Fibroblast of lung (primary cell): Measurements from ENCODE around the gene DNAJC3. TPM values are rescaled to one million over a fixed set of nuclear protein-coding genes. Genes with fewer than 3 reads are reported as not detected.
"Not testable (repeated sequence)": the region's sequence is repeated elsewhere in the genome, so short reads cannot be mapped to it uniquely, and the experiment has no call there.

Source experiments
- DNase-seq, 2 donors: peaks; one replicate each; pipeline versions ENCODE4 v3.0.0 to v3.0.0-alpha.2; 2010; ENCODE audit warnings: low read depth in 2 of 2
- H2AFZ ChIP-seq: 2 replicates; pipeline ENCODE4 v1.5.1; 2012; ENCODE audit warnings: low read length, control low read depth, inconsistent platforms
- H3K27ac ChIP-seq: 2 replicates; pipeline ENCODE4 v1.5.1; 2011; ENCODE audit warnings: low read length, control low read depth; ENCODE audit not compliant: insufficient read depth
- H3K27me3 ChIP-seq: 2 replicates; pipeline ENCODE4 v1.5.1; 2011; ENCODE audit warnings: mild to moderate bottlenecking, low read length; ENCODE audit not compliant: control insufficient read depth, insufficient read depth
- H3K36me3 ChIP-seq: 2 replicates; pipeline ENCODE4 v1.5.1; 2011; ENCODE audit warnings: low read length; ENCODE audit not compliant: control insufficient read depth, insufficient read depth
- H3K4me1 ChIP-seq: 2 replicates; pipeline ENCODE4 v1.5.1; 2011; ENCODE audit warnings: low read length; ENCODE audit not compliant: control insufficient read depth, insufficient read depth; ENCODE audit errors: extremely low read depth
- H3K4me2 ChIP-seq: 2 replicates; pipeline ENCODE4 v1.5.1; 2011; ENCODE audit warnings: low read length, control low read depth; ENCODE audit not compliant: insufficient read depth; ENCODE audit errors: extremely low read depth
- H3K4me3 ChIP-seq, 4 experiments: fragments of 200-600 bp in 1 of 4; sonication (generic) in 1 of 4; replicated peaks in 1 of 4; 2 replicates each; pipeline ENCODE4 v1.5.1; 2011 to 2016; ENCODE audit warnings: low read length in 4 of 4, low read depth in 3 of 4, mild to moderate bottlenecking in 3 of 4, control low read depth in 2 of 4, inconsistent platforms in 1 of 4, mixed read lengths in 1 of 4; ENCODE audit not compliant: insufficient read depth in 1 of 4; ENCODE audit errors: control extremely low read depth in 1 of 4
- H3K79me2 ChIP-seq: 2 replicates; pipeline ENCODE4 v1.5.1; 2012; ENCODE audit warnings: mild to moderate bottlenecking, low read length, inconsistent platforms; ENCODE audit not compliant: control insufficient read depth, insufficient read depth
- H3K9ac ChIP-seq: 2 replicates; pipeline ENCODE4 v1.5.1; 2011; ENCODE audit warnings: mild to moderate bottlenecking, low read length, control low read depth; ENCODE audit not compliant: insufficient read depth
- H3K9me3 ChIP-seq: 2 replicates; pipeline ENCODE4 v1.5.1; 2012; ENCODE audit warnings: low read depth, low read length; ENCODE audit not compliant: control insufficient read depth, insufficient read depth
- H4K20me1 ChIP-seq: 2 replicates; pipeline ENCODE4 v1.5.1; 2011; ENCODE audit warnings: low read length; ENCODE audit not compliant: control insufficient read depth, insufficient read depth; ENCODE audit errors: extremely low read depth
- CTCF ChIP-seq, 2 donors: IDR thresholded peaks in 1 of 2; conservative IDR thresholded peaks in 1 of 2; 1 replicate in 1 of 2; 2 replicates in 1 of 2; pipeline ENCODE4 v1.5.1; 2011 to 2012; ENCODE audit warnings: low read length in 2 of 2, control low read depth in 1 of 2, inconsistent platforms in 1 of 2, low read depth in 1 of 2, mild to moderate bottlenecking in 1 of 2
- EZH2 ChIP-seq: IDR thresholded peaks from 2 replicates; pipeline ENCODE4 v1.5.1; 2012; ENCODE audit warnings: low read length, control low read depth, mild to moderate bottlenecking; ENCODE audit errors: missing control alignments
- polyA plus RNA-seq, 2 donors: library from polyadenylated mRNA; depleted of rRNA in 1 of 2; stranded (reverse) in 1 of 2; unstranded in 1 of 2; fragments of >200 nt; gene quantifications; 2 replicates each; pipeline ENCODE4 v1.2.1, GENCODE V29; 2011 to 2012; ENCODE audit warnings: missing spikeins in 1 of 2
- total RNA-seq: library from RNA; depleted of rRNA; stranded (reverse); fragments of >200 nt; gene quantifications from 2 replicates; pipeline ENCODE4 v1.2.1, GENCODE V29; 2014

Gene DNAJC3
- total and polyA plus RNA-seq, 2 donors (not counting 1 experiment from before 2014, with no cell fraction given), result 37.6 to 55.5 TPM

GRCh38 chr13:95752677-95753076, 75.7 kb downstream of the DNAJC3 start:
- H3K27me3 ChIP-seq, result no peaks in the 10 kb centered on the region
- H3K79me2 ChIP-seq, result no peaks in the 10 kb centered on the region
- no peak overlapping the region for H3K9ac ChIP-seq
- no peak for DNase-seq
- H3K9me3 ChIP-seq, result no peaks in the 10 kb centered on the region
- H3K4me2 ChIP-seq, result no peak overlapping the region
- no peaks in the 10 kb centered on the region for H3K36me3 ChIP-seq
- no peaks in the 10 kb centered on the region for H3K4me1 ChIP-seq
- H3K4me3 ChIP-seq, result no peak overlapping the region
- TF ChIP-seq CTCF (conservative IDR thresholded peaks at IDR 0.05 in 1 of 2, IDR thresholded peaks at IDR 0.05 in 1 of 2; ENCODE audit: low read depth in 1 of 2, low read length in 2 of 2), result no peak
- TF ChIP-seq EZH2, result no peak
- no peak overlapping the region for H2AFZ ChIP-seq
- no peaks in the 10 kb centered on the region for H4K20me1 ChIP-seq
- no peak overlapping the region for H3K27ac ChIP-seq

- no peak for TF ChIP-seq EZH2
- no peaks in the 10 kb centered on the region for H3K36me3 ChIP-seq
- H3K27me3 ChIP-seq, result no peaks in the 10 kb centered on the region
- no peak for DNase-seq
- no peak overlapping the region for H3K4me3 ChIP-seq
- no peaks in the 10 kb centered on the region for H3K79me2 ChIP-seq
- no peak overlapping the region for H3K4me2 ChIP-seq
- H4K20me1 ChIP-seq, result no peaks in the 10 kb centered on the region
- H3K9me3 ChIP-seq, result no peaks in the 10 kb centered on the region
- H3K4me1 ChIP-seq, result no peaks in the 10 kb centered on the region
- H3K9ac ChIP-seq, result no peak overlapping the region
- no peak overlapping the region for H3K27ac ChIP-seq
- no peak overlapping the region for H2AFZ ChIP-seq
Observed at GRCh38 chr13:95754069-95754468, 77.1 kb downstream of the DNAJC3 start.

- Histone ChIP-seq H4K20me1 (no peaks in the 10 kb centered on the region), H3K9ac (no peak overlapping the region), H3K4me3 (no peak overlapping the region), H3K27me3 (no peaks in the 10 kb centered on the region), H3K9me3 (no peaks in the 10 kb centered on the region), H2AFZ (no peak overlapping the region), H3K4me2 (no peak overlapping the region), H3K27ac (no peak overlapping the region), H3K79me2 (no peaks in the 10 kb centered on the region), H3K36me3 (no peaks in the 10 kb centered on the region), H3K4me1 (no peaks in the 10 kb centered on the region)
- DNase-seq, result peak in 1 of 2 donors; percentile 27
- TF ChIP-seq EZH2 (no peak), CTCF (conservative IDR thresholded peaks at IDR 0.05 in 1 of 2, IDR thresholded peaks at IDR 0.05 in 1 of 2; ENCODE audit: low read depth in 1 of 2, low read length in 2 of 2) (no peak)
Observed at GRCh38 chr13:95756072-95756471, 79.1 kb downstream of the DNAJC3 start.

GRCh38 chr13:95762626-95763025, 85.7 kb downstream of the DNAJC3 start:
- H3K4me2 ChIP-seq, H2AFZ ChIP-seq, H3K27ac ChIP-seq, H3K27me3 ChIP-seq, H3K4me1 ChIP-seq, H3K36me3 ChIP-seq, H3K9ac ChIP-seq, DNase-seq, H3K79me2 ChIP-seq, H4K20me1 ChIP-seq, H3K4me3 ChIP-seq, H3K9me3 ChIP-seq: not testable (repeated sequence)
